ENCODE results near the gene MAPK8.

MAPK8 gene

DNA sequence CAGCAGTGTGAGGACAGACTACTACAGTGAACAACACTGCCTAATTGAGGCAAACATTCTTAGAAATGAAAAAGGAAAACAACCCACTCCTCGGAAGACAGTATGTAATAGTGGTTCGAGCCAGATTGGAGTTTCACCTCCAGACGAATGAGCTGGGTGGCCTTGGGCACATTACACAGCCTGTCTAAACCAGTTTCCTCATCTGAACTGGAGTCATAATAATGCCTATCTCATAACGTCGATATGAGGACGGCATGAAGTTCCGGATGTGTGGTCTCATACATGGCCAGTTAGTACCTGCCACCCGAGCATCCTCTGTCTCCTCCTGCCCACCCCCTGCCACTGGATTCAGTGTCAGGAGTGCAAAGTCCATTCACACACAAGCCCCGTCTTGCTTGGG lies 16.2 kb upstream of the MAPK8 start:
- DNase-seq, result no peak

- DNase-seq, result no peak
Measured at GRCh38 chr10:48291190-48291589, 15.3 kb upstream of the MAPK8 start.

DNA sequence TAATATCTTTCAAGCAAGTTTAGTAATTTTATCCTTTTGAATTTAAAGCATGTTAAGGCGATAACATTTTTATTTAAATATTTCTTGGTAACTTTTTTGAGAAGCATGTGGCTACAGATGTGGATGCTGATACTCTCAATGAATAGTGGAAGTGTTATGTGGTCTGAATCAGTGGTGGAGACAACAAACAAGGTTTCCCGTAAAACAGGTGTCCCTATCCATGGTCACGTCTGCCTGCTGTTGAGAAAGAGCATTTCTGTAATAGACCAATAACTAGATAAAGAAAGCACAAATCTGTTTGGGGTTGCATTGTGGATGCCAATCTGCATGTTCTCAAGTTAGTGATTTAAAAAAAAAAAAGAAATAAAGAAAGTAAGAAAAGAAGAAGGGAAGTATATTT lies 13.9 kb upstream of the MAPK8 start:
- no peak for DNase-seq

- no peak for DNase-seq
Measured at GRCh38 chr10:48294431-48294830, 12.0 kb upstream of the MAPK8 start.

GRCh38 chr10:48296576-48297098 lies 9.8 kb upstream of the MAPK8 start:
- no peak for DNase-seq

DNA sequence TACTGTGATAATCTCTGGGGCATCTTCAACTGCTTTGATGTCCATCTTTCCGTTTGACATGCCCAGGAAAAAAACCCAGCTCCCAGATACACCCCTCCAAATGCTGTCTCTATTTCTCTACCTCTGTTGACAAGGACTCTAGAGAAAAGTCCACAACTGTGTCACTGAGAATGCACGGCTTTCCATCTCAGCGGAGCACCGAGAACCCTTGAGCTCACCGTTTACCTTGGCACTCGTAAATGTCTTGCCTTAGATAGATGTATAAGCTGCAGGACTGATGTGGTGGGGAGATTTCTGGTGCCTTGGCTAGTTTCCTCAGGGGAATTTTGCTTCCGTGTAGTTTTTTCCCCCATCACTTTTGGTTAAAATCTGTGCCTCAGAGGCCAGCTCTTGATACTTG lies 7.4 kb upstream of the MAPK8 start:
- no peak for DNase-seq

DNA sequence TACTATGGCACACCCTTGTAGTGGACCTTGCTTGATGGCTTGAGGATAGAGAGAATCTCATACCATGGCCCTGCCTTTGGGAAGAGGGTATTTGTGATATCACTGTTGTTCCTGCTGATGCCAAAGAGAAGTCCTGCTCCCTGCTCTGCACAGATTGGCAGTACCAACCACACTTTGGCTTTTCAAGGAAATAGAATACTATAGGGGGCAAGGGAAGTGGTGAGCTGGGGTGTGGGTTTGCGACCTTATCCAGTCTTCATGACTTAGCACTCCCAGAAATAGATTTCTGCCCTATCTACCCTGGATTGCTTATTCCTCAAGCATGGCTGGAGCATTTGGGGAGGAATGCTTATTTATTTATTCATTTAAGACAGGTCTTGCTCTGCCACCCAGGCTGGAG lies 6.8 kb upstream of the MAPK8 start:
- DNase-seq, result no peak

- DNase-seq, result no peak
Measured at GRCh38 chr10:48300556-48300955, 5.9 kb upstream of the MAPK8 start.

DNA sequence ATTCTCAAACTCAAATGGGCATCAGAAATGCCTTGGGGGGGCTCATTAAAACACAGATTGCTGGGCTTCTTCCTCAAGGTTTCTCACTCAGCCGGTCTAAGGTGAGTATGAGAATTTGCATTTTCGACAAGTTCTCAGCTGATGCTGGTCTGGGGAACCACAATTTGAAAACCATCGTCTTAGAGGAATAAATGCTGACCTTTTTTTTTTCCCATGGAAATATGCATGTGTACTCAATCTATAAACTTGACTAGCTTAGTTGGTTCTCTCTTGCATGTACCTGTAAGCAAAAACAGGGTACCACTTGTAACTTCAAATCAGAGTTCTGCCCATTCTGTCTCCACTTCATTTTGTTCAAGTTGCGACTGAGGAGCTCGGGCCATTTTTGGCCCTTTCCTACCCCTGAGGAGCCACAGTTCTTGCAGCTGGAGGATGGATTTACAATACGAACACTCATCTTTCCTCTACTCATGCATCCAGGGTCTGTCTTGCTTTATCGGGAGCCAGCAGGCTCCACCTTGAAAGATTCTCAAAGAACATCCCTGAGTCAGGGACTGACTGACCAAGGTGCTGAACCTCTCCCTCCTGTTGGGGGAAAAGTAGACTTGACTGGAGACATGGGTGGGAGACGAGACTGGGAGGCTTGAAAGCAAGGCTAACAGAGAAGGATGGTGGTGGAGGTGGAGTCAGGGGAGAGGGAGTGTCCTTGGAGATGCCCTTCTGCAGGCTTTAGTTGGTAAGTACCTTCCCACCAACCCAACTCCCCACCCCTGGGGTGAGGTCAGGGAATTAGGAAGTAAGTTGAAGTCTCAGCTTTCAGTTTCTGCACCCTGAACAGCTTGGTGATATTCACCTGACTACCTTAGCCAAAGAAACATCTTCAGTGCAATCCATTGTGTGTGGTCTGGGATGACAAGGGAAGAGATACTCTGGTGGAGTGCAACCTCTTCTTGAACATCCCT lies 3.7 kb upstream of the MAPK8 start:
- DNase-seq, result no peak

- DNase-seq, result no peak
Measured at GRCh38 chr10:48305905-48306264, 592 bp upstream of the MAPK8 start.

DNA sequence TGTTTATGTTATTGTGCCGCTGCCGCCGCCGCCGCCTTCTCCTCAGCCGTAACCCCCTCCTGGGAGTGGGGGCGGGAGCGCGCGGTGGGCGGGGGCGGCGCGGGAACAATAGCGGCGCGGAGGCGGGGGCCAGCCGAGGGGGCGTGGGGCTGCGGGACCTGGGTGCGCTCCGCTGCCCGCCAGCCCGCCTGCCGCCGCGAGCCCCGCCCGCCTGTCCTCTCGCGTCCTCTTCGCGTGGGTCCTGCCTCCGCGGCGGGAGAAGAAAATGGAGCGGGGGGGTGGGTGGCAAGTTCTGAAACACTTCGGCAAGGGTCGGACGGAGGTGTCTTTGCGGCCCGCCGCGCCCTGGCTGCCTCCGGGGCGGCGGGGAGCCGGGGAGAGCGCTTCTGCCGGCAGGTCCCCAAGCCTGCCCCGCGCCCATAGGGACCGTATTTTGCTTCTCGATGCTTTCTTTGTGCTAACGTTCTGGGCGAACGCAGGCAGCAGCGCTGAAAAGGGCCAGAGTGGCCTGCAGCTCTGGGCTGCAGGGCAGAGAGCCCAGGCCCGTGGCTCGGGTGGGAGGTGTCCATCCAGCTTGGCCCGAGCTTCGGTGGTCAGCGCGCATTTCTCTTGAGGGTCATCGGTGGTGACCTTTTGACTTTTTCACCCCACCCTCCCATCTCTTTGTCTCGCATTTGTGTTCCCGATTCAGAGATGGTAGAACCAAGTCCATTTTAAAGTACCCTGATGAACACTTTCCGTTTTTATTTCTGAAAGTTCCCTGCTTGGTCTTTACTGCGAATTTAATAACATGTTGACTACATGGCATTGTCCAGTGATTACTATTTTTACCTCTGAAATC lies 613 bp downstream of the MAPK8 start:
- peak; percentile 84 for DNase-seq

DNA sequence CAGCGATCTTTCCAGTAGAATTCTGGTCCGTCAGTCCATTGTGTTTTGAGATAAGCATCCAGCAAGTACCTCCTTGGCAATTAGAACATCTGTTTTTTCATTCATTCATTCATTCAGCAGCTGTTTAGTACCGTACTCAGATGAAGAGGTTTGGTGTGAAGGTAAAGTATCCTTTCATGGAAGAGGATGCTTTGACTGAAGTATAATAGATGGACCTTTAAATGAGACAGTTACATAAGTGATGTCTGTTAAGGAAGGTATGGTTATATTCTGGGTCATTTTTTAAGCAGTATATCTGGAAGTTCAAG lies 1.2 kb downstream of the MAPK8 start:
- DNase-seq, result no peak

DNA sequence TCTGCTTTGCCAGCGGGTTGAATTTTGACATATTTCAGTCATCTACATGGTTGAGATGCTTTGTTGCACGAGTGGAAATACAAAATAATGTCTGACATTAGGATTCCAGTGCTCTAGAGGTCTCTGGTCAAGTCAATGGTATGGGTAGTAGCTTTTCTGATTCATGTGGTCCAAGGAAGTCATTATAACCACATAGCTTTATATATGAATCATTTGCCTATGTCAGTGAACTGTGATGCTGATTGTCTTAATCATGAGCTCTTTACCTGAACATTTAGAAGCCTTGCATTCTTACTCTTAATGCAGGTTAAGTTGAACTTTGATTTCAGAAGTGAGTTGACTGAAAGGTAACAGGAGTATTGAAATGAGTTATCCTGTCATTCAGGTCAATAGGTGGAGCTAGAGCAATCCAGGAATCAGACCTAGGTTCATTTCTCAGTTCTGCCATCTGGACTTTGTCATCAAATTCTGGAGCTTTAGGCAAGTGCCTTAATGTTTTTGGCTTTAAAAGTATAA lies 3.3 kb downstream of the MAPK8 start:
- no peak for DNase-seq

DNA sequence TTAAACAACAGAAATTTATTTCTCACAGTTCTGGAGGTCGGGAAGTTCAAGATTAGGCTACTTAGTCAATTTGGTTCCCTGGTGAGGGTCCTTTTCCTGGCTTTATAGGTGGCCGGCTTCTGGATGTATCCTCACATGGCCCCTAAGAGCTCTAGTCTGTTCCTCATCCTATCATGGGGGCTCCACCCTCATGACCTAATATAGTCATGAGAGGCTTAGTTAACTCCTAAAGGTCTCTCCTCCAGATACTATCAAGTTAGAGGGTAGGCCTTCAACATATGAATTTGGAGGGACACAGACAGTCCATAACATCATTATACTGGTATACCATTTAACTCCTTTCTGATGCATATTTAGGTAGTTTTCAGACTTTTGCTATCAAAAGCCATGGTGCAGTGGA lies 7.6 kb downstream of the MAPK8 start:
- DNase-seq, result no peak

DNA sequence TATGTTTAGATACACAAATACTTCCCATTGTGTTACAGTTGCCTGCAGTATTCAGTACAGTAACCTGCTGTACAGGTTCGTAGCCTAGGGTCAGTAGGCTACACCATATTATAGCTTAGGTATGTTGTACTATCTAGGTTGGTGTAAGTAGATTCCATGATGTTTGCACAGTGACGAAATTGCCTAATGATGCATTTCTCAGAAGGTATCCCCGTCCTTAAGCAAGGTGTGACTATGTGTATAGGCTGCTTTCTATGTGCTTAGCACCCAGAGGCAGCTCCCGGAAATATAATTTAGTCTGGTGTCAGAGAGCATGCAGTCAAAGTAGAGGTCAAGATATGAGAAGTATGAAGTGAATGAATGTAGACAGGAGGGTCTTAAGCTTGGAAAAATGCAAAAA lies 9.8 kb downstream of the MAPK8 start:
- DNase-seq, result no peak

DNA sequence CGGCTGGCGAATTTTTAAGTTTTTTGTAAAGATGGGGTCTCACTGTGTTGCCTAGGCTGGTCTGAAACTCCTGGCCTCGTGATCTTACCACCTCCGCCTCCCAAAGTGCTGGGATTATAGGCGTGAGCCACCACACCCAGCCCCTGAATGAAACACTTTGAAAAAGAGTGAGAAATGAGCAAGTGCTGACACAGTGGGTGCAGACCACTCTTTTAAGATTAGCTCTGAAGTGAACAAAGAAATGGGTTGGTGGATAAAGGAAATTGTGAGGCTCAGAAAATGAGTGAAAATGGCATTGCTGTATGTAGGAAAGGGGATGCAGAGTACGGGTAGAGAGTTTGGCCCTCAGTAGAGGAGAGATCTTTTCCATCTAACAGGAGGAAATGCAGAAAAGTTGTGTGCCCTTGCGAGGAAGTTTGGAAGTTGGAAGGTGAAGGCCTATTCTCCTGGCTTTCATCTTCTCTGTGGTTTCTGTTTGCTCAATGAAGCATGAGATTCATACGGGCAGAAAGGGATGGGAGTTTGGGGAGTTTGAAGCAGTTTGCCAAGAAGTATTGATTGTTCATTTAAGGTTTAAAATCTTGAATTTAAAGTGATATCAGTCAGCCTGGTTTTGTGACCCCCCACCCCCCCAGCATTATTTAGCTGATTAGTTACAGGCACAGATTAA lies 11.0 kb downstream of the MAPK8 start:
- no peak for DNase-seq

GRCh38 chr10:48322017-48322416 lies 15.5 kb downstream of the MAPK8 start:
- DNase-seq, result no peak

DNA sequence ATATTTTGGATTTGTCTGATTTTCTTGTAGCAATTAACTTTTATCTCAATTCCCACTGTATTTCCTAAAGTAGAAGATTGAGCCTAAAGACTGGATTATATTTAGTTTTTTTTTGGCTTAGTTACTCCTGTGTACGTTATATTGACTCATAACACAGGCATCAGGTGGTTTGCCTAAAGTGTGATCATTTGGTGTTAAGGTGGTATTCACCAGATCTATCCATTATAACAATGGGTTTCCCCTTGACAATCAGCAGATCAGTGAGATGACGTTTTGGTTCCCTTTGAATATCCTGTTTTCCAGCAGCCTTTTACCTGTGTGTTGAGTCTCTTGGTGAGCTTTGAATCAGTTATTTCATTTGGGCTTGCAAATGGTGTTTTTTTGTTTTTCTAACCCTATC lies 18.1 kb downstream of the MAPK8 start:
- no peak for DNase-seq

- DNase-seq, result no peak
Measured at GRCh38 chr10:48330269-48330668, 23.8 kb downstream of the MAPK8 start.

- DNase-seq, result no peak
Measured at GRCh38 chr10:48331436-48331835, 25.0 kb downstream of the MAPK8 start.

- no peak for DNase-seq
Measured at GRCh38 chr10:48332166-48332870, 25.8 kb downstream of the MAPK8 start.

DNA sequence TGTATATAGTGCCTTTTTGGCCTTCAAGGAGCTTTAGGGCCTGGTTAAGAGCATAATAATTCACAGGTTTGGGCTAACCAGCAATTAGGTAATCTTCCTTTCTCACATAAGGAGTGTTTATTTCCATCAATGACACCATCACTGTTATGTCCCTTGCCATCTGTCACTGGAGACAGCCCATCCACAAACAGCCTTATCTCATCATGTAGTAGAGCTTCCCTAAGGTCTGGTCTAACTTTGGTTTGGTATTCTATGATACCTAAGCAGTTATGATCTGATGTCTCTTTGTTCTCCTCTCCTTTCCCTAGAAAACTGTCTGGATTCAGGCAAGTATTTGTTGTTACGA lies 26.4 kb downstream of the MAPK8 start:
- DNase-seq, result no peak
